GM18909 (cell line): Measurements from ENCODE around the gene ZFHX2.

ENCODE experiments used
- ATAC-seq: cut with Tn5 transposase; IDR thresholded peaks from one replicate; pipeline ENCODE4 v1.9.1; 2021; ENCODE audit warnings: mild to moderate bottlenecking; ENCODE audit not compliant: unreplicated experiment, poor library complexity

ZFHX2 gene

DNA sequence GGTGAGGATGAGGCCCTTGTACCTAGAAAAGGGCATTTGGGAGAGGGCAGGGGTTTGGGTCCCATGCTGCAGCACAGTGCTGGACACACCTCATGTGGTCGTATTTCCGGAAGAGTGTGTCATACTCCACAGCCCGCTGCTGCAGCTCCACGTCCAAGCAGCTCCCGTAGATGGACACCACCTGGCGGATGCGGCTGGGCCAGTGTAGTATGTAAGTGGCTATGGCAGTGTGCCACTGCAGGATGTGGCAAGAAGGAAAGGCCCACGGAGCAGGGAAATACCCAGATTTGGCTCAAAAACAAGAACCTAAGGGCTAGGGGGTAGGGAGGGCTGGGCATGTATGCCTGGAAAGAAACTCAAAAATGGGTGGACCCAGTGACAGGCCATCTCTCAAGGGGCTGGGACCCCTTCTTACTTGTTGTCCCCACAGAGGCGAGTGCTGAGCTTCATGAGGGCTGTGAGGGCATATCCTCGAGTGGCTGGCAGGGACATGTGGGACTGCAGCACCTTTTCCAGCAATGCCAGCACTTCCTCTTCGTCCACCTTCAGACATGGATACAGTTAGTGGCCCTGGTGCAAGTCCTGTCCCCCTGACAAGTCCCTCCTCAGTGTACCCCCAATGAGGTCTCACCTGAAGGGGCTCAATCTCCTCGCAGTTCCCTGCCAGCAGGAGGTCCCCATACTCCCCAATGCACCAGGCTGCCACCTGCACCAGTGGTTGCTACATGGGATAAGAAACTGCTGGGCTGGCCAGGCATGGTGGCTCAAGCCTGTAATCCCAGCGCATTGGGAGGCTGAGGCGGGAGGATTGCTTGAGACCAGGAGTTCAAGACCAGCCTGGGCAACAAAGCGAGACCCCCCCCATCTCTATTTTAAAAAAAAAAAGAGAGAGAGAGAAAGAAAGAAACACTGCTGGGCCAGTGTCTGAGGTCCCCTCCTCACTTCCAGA is 10.6 kb upstream of the ZFHX2 start:
- no peak for ATAC-seq

DNA sequence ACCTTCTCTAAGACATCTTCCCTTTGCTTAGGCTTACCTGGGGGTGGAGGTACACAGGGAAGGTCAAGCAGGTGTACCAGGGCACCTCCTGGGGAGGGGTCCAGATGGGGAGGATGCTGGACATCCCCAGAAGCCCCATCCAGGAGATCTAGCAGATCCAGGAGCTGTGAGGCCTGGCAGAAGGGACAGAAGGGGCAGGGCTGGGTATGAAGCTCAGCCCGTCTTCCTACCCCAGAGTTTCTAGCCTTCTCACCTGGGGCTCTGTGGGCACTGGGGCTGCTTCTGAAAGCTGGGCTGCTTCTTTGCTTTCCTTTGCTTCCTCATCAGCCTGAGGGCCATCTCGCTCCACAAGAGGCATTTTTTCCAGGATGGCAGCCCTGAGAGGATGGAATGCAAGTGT is 9.7 kb upstream of the ZFHX2 start:
- no peak for ATAC-seq

DNA sequence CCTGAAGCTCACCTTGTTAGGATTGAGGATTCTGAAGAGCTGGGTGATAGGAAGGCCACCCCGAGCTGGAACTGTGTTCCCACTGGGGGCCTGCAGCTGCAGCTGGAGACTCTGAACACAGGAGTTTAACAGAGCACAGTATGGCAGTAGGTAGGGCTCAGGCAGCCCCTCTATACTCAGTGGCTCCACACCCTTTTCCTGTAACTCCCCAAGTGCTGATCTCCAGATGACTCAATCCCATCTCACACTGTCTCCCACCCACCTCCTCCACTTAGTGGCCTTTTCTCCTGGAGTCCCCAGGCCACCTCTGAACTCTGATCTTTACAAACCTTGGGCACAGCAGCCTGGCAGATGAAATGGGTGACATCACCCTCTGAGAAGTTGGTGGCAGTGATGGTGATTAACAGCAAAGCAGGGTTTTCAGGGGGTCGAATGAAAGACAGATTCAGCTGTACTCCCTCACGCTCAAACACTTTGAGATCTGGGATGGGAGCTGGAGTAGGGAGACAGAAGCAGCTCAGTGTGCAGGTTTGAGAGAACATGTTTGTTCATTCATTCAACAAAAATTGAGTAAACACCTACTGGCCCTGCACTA is 8.5 kb upstream of the ZFHX2 start:
- no peak for ATAC-seq

DNA sequence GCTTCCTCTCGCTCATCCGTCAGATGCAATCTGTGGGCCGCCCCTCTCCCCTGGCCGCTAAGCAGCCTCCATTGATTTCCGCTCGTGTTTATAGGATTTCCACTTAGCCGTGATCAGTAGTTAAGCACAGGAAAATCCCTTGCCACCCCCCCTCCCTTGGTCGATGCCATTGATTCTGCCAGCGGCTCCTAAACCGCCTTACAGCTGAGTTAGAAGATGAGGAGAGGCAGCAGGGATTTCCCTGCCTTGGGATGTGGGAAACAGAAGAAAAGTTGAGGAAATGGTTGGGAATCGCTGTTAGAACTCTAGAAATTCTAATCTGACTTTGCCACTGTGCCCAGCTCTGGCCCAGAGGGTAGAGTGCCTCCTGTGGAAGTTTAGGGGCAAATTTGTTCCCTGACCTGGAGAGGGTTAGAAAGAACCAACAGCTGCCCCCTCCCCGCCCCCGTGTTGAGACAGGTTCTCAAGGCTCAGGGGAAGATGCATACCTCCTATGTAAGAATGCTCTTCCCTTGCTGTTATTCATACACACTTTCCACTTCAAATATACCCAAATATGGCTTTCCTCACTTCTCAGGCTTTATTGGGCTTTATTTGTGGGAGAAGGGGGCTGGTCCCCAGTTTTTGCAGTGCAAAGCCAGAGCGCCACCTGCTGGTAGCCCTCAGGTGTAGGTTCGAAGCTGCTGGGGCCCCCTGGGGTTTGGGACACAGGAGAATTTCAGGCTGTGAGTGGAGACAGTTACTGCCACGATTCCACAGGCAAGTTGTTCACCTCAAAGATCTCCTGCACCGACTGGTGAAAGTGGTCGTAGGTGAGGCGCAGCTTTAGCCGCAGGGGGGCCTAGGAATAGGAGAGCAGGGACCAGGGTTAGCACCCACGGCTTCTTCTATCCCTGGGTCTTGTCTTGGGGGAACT is 7.7 kb upstream of the ZFHX2 start:
- no peak for ATAC-seq

DNA sequence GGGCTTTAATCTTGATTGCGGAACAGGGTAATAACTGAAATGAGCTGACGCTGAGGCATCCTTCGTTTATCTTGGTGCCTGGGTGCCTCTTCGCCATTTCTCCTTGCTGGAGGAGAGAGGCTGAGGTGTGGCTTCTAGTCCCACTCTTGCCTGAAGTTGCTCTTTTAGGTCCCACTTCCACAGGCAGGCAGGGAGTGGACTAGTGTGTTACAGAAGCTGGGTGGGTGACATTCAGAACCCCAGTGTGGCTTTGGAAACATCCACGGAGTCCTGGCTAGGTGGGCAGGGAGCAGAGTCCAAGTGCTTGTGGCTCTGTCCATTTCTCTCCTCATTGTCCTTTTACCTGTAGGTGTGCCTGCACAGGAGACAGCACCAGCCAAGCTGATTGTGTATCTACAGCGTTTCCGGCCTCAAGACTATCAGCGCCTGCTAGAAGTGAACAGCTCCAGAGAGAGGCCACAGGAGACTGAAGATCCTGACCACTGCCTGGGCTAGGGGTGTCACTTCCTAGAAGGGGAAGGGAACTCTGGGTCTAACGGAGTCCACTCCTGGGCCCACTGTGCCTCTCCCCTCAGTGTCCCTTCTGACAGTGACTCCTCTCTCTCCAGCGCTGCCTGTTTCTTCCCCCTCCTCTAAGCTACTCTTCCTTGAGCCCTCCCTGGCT is 6.9 kb upstream of the ZFHX2 start:
- ATAC-seq, result no peak

DNA sequence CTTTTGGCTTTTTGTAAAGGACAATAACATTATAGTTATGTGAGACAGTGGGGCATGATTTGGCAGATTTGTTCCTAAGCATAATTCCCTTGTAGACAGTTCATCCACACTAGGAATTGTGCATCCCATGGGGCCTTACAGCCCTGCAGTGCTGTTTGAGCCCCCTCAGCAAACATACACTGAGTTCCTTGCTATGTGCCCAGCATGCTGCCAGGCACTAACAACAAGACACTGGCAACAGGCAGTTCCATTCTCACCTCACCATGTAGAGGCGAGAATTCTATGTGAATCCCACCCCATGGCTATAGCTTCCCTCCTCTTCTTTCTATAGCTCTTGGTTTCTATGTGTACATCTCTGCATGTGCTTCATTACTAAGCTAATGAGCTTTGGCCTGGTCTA is 6.4 kb upstream of the ZFHX2 start:
- ATAC-seq, result no peak

DNA sequence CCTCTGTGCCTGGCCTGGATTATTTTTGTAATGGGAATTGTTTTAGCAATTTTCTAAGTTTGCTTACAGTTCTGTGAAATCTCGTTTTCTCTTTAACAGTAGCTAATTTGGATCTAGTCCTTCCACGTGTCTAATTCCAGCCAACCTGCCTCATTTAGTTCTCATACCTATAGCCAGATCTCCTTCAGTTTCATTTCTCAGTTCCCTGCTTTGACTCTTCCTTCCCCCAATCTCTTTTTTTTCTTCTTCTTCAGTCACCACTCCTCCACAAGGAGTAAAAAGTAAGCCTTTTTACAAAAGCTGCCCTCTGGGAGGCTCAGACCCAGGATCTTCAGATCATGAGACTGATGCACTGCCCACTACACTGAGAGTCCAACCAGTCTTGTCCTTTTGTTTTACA is 6.0 kb upstream of the ZFHX2 start:
- ATAC-seq, result no peak

DNA sequence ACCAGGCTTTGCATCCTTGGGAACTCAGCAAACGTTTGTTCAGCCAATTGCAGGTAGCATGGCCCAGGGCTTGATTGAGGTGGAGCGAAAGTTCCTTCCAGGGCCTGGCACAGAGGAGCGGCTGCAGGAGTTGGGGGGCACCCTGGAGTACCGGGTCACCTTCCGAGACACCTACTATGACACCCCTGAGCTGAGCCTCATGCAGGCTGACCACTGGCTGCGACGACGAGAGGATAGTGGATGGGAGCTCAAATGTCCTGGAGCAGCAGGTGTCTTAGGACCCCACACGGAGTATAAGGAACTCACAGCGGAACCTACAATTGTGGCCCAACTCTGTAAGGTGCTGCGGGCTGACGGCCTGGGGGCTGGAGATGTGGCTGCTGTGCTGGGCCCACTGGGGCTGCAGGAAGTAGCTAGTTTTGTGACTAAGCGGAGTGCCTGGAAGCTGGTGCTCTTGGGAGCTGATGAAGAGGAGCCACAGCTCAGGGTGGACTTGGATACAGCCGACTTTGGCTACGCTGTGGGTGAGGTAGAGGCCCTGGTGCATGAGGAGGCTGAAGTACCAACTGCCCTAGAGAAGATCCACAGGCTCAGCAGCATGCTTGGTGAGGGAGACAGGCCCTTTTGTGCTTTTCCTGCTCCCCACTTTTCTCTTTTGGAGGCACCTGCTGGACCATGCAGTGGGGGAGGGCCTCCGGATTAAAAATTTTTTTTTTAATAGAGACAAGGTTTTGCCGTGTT is 5.3 kb upstream of the ZFHX2 start:
- ATAC-seq, result no peak

DNA sequence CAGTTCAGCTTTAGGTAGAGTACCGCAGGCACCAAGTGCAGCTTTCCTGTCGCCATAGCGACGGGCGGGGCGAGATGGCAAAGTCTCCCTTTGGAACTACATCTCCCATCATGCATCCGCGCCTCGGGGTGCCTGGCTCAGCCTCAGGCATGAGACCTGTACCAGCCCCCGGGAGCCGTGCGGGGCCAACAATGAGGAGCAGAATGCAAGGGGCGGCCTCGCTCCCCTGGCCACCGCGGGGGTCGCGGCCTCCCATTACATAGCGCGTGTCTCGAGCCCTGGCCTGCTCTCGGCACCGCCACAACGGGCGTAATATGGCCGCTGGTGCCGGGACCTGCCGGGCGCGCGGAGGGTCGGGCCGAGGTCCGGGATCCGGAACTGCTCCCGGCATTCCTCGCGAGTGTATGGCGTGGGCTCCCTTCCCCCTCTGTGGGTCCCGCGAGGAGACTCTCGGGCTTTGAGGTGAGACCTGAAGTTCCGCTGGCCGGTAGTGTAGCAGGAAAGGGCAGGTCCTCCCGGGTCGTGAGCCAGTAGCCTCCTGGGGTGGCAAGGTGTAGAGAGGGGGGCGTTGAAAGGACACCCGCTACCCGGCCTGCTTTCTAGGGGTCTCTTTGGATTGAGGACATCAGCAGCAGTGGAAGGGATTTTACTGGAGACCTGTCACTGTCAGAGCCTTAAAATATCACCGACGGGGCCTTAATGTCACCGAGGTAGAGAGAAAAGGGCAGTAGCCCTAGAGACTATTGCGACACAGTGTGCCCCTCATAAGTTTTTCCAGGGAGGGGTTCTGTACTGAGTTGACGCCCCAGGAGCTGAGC is 4.5 kb upstream of the ZFHX2 start, which contains the start of gene THTPA:
Gene THTPA (plus strand): TSS at position 390 of the 818 bp plus-strand sequence. CDS start 487 bp downstream, outside the sequence.
- peak; percentile 87 for ATAC-seq

DNA sequence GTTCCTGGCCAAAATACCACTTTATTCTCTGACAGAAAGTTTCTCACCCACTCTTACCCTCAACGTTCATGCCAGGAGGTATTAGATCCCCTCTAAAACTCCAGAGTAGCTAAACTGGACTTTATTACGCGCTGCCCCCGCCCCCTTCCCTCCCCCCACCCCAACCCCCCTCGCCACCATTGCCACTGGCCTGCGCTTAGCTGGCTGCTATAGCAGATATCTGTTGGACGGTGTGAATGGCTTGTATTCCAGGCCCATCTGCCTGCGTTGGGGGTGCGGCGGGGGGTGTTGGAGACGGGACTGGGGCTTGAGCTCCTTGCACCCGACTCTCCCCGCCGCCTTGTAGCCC is 3.9 kb upstream of the ZFHX2 start:
- no peak for ATAC-seq

DNA sequence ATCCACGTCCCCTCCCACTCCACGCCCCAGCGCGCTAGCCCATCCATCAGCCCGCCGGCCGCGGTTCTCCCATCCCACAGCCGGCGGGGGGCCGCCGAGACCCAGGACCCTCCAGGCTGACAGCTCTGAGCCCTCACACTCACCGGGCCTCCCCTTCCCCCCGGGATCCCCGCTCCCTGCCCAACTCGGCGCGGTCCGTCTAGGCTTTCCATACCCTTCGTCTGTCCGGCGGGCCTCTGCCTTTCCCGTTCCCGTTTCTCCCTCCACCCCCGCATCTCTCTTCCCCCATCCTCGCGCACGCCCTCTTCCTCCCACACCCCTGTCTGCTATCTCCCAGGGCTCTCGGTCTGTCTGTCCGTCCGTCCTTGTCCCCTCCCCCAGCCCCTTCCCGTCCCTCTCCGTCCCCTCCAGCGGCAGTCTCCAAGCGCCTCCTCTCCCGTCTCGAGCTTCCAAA is 726 bp downstream of the ZFHX2 start:
- no peak for ATAC-seq

DNA sequence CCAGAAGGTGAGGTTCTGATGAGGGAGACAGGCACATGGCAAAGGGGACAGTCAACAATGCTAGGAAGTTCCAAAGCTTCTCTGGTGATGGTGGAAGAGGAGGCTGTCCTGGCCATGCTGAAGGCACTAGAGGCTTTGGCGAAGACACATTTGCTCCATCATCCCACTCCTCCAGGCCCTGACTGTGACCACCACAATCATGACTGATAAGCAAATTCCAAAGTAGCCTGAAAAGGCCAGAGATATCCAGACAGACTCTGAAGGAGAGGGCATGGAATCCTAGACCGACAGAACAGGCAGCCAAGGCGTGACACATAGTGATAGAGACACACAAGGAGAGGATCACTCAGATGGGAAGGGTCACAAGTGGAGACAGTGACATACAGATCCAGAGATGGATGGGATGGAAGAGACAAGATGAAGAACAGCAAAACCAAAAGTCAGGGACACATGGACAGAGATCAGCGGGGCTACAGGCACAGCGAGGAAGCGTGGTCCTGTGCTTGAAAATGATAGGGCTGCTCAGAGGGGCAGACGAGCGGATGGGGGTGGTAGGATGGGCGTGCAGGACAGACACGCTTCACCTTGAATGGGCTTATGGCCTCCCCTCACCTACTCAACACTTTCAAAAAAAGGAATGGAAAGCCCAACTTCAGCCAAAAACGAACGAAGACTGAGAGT is 1.3 kb downstream of the ZFHX2 start:
- no peak for ATAC-seq

DNA sequence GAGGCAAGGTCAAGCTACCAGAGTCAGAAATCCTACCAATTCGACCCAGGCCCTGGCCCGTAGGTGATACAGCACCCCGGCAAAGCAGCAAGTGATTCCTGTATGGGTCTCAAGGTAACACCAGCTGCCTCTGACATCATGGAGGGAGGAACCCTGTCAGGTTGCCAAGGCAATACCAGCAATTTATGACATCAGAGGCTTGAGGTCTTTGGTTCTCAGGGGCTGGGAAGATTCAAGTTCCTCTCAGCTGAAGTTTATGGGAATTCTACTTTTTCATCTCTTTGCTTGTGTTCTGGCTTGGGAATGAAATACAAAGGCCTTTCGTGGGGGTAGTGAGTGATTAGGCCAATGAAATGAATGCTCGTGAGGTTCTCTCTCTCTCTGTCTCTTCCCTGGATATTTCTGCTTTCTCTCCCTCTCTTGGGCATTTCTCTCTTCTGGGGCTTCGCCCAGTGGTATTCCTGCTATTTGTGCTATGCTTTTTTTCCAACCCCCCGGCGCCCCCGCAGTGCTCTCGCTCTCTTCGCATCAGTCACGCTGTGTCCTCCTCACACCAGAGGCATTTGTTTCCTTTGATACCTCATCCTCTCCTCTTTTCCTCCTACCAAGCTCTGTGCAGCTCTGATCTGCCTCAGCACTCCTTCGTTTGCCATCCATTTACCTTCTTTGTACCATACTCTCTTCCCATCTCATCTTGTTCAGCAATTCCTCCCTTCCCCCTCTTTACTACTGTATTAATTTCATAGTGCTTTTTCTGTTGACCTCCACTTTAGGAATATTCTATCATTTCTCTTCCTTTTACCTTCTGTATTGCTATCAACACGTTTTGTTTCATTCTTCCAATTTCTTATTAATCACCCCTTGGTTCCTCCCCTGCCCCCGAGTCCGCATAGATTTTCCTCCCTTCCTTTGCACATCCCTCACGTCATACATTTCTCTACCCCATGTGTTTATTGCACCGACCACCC is 2.9 kb downstream of the ZFHX2 start:
- no peak for ATAC-seq

DNA sequence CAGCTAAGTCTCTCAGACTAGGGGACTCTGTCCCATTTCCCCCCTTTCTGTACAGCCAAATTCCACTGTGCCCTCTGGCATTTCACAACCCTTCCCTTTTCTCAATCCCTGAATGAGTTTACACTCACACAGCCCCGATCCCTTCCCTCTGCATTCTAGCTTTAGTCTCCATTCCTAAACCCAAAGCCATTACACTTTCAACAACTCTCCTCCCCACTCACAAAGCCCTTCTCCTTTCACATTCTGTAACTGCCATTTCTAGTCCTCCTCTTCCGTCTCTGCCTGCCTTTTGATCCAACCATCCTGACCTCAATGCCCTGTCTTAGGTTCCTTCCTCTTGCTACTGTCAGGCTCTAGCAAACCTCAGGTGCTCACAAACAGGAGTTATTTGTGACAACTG is 3.6 kb downstream of the ZFHX2 start:
- ATAC-seq, result no peak

DNA sequence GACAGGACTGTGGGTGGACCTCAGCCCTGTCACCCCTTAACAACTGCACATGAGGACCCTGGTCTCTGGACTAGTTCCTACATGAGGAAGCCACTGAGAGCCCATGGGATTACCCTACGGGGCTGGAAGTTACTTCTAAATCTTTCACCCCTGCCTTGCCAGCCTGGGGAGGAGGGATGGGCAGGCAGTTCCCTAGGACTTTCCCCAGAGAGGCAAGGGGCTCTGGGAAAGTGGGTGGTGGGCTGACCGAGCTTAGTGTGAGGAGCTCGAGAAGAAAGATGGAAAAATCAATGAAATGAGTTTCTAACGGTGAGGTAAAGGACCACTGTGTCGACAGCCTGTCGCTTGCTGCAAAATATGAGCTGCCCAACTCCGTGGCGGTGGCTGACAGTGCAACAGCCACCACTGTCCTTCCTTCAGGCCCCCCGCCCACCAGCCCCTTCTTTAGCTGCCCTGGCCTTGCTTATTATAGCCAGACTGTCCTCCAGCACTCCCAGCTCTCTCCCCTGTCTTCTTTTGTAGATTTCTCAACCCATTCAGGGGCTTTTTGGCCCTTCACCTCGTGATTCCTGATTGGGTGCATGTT is 5.0 kb downstream of the ZFHX2 start:
- no peak for ATAC-seq

DNA sequence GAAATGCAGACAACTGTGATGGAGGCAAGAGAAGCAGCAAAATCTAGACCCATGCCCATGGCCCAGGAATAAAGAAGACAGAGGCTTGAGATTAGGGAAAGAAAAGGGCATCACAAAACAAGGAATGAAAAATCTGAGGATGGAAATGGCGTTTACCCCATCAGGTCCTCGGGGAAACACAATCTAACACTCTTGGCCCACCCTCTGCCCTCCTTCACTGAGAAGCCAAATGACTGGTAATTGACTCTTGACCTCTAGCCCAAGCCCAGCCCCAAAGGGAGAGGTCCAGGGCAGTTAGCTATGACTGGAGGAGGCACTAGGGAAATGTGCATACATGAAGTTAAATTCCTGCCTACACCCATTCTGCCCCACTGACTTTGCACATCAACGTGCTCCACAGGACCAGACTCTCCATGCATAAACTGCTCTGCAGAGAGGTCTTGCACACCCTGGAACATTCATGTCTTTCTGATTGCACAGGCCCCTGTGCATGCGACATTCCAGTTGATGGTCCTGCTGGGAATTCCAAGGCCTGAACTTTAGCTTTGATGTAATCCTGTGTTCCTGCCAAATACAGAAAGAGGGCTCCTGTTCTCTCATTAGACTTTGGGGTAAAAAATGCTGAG is 5.7 kb downstream of the ZFHX2 start:
- ATAC-seq, result no peak
